Breast epithelium (tissue), 4 donors: ENCODE measurements around the gene LRRC8A. TPM values are rescaled to one million over a fixed set of nuclear protein-coding genes. Genes with fewer than 3 reads are reported as not detected.
A peak's percentile ranks its signal among the peaks of the same experiment; 100 is the strongest.

ENCODE experiments used
- DNase-seq, 2 donors: peaks; one replicate each; pipeline ENCODE4 v3.0.0-alpha.2; 2019; ENCODE audit warnings: low spot score in 2 of 2
- H3K27ac ChIP-seq, 2 donors: fragments of 200-600 bp; sonication (generic) in 1 of 2; one replicate each; pipeline ENCODE4 v1.5.1; 2016 to 2019; ENCODE audit warnings: mild to moderate bottlenecking in 1 of 2
- H3K27me3 ChIP-seq, 2 donors: fragments of 200-600 bp; sonication (generic) in 1 of 2; one replicate each; pipeline versions ENCODE4 v1.5.1 to v1.6.0; 2017 to 2019; ENCODE audit warnings: control low read depth in 1 of 2, mild to moderate bottlenecking in 1 of 2
- H3K36me3 ChIP-seq: fragments of 200-600 bp; one replicate; pipeline ENCODE4 v1.5.1; 2019
- H3K4me1 ChIP-seq, 2 donors: fragments of 200-600 bp; sonication (generic); one replicate each; pipeline ENCODE4 v1.5.1; 2016 to 2019; ENCODE audit warnings: control low read depth in 1 of 2
- H3K4me3 ChIP-seq, 3 donors: fragments of 200-600 bp; sonication (generic); 1 replicate in 2 of 3; 2 replicates in 1 of 3; pipeline ENCODE4 v1.5.1; 2016 to 2019; ENCODE audit warnings: mild to moderate bottlenecking in 3 of 3, moderate library complexity in 2 of 3
- H3K9me3 ChIP-seq, 2 donors: fragments of 200-600 bp; sonication (generic) in 1 of 2; one replicate each; pipeline ENCODE4 v1.5.1; 2016 to 2019; ENCODE audit warnings: control low read depth in 1 of 2
- CTCF ChIP-seq, 3 donors: fragments of 450-650 bp; IDR thresholded peaks; one replicate each; pipeline ENCODE4 v1.5.1; 2016 to 2017; ENCODE audit warnings: antibody characterized with exemption in 3 of 3, mild to moderate bottlenecking in 3 of 3, moderate library complexity in 3 of 3
- POLR2A ChIP-seq: fragments of 450-650 bp; IDR thresholded peaks from one replicate; pipeline ENCODE4 v1.6.1; 2016; ENCODE audit warnings: antibody characterized with exemption, mild to moderate bottlenecking, moderate library complexity
- POLR2AphosphoS5 ChIP-seq, 3 donors: sonication (generic); formaldehyde crosslinking; IDR thresholded peaks; one replicate each; pipeline ENCODE4 v1.6.1; 2017; ENCODE audit warnings: antibody characterized with exemption in 3 of 3
- intact Hi-C: fragments of 100-400 bp; cut with DNase I; formaldehyde crosslinking; loops from one replicate; pipeline ENCODE4 v1.15.1; 2023; ENCODE audit warnings: low total_unique reads
- total RNA-seq, 3 donors: library from RNA; depleted of rRNA; stranded (reverse); fragments of >200 nt; gene quantifications; one replicate each; pipeline ENCODE4 v1.1.0, GENCODE V29; 2016

The LRRC8A gene
- 10 to 100 TPM; 26.1 to 52.7 (median 40.6) TPM for total RNA-seq

- intact Hi-C loops: no loop called here
- peaks cover 0 to 22% of the 10 kb centered on the region in 2 donors for H3K4me1 ChIP-seq
- TF ChIP-seq CTCF (IDR thresholded peaks at IDR 0.05) (no peak), POLR2A (no peak), POLR2AphosphoS5 (IDR thresholded peaks at IDR 0.05) (peak; percentile 44 to 79 (median 75))
These were observed at the start of gene LRRC8A, which contains the start of gene KYAT1 for GRCh38 chr9:128881884-128882676. Gene LRRC8A (plus strand): TSS chr9:128882133. CDS start chr9:128907165, 25,032 bp downstream. Gene KYAT1 (minus strand): TSS chr9:128881950. CDS start chr9:128845405, 36,545 bp downstream.

GRCh38 chr9:128833696-128834095 is 48.2 kb upstream of the LRRC8A start:
- Histone ChIP-seq H3K36me3 (no peaks in the 10 kb centered on the region), H3K4me3 (no peak overlapping the region), H3K27ac (no peak overlapping the region), H3K4me1 (peaks cover 1 to 4% of the 10 kb centered on the region in 2 donors), H3K27me3 (no peaks in the 10 kb centered on the region), H3K9me3 (no peaks in the 10 kb centered on the region)
- TF ChIP-seq CTCF (IDR thresholded peaks at IDR 0.05) (no peak), POLR2A (no peak), POLR2AphosphoS5 (IDR thresholded peaks at IDR 0.05) (no peak)
- intact Hi-C loops: no loop called here
- DNase-seq: no peak

More at GRCh38 chr9:128881884-128882676, at the start of gene LRRC8A, which contains the start of gene KYAT1:
- peak within 1 kb of the TSS; percentile 98 to 99 for H3K27ac ChIP-seq
- H3K36me3 ChIP-seq: no peaks in the 10 kb centered on the region
- no peaks in the 10 kb centered on the region for H3K9me3 ChIP-seq
- peak within 1 kb of the TSS; percentile 93 to 99 (median 99) for H3K4me3 ChIP-seq
- peak; percentile 98 for DNase-seq
- no peaks in the 10 kb centered on the region for H3K27me3 ChIP-seq

- no peaks in the 10 kb centered on the region for H3K36me3 ChIP-seq
- no peak for DNase-seq
- no peaks in the 10 kb centered on the region for H3K4me1 ChIP-seq
- no peak overlapping the region for H3K4me3 ChIP-seq
- no peaks in the 10 kb centered on the region for H3K9me3 ChIP-seq
- intact Hi-C loops: no loop called here
- no peak for TF ChIP-seq CTCF (IDR thresholded peaks at IDR 0.05)
- no peak for TF ChIP-seq POLR2A
- no peak for TF ChIP-seq POLR2AphosphoS5 (IDR thresholded peaks at IDR 0.05)
- no peak overlapping the region for H3K27ac ChIP-seq
- no peaks in the 10 kb centered on the region for H3K27me3 ChIP-seq
These were observed 46.4 kb upstream of the LRRC8A start for GRCh38 chr9:128835246-128836210.

GRCh38 chr9:128836509-128837145 is 45.3 kb upstream of the LRRC8A start:
- TF ChIP-seq POLR2A (no peak), CTCF (IDR thresholded peaks at IDR 0.05) (no peak), POLR2AphosphoS5 (IDR thresholded peaks at IDR 0.05) (no peak)
- intact Hi-C loops: no loop called here
- no peaks in the 10 kb centered on the region for H3K4me1 ChIP-seq
- no peaks in the 10 kb centered on the region for H3K36me3 ChIP-seq
- DNase-seq: no peak
- no peak overlapping the region for H3K4me3 ChIP-seq
- no peaks in the 10 kb centered on the region for H3K9me3 ChIP-seq
- H3K27ac ChIP-seq: no peak overlapping the region
- H3K27me3 ChIP-seq: no peaks in the 10 kb centered on the region
